Activated T-cell treated with anti-CD3 and anti-CD28 coated beads, Interleukin-2, amount 50 U/mL, for 4 hours (primary cell): ENCODE results near the gene MYL3. TPM values are rescaled to one million over a fixed set of nuclear protein-coding genes. Genes with fewer than 3 reads are reported as not detected.

Source experiments
- ATAC-seq, 2 donors: fragments of 200-7000 bp; cut with Tn5 transposase; one replicate each; pipeline ENCODE4 v1.10.0; 2021
- DNase-seq: peaks from one replicate; pipeline ENCODE4 v3.0.0-alpha.2; 2020
- H3K27me3 Mint-ChIP-seq: one replicate; pipeline ENCODE4 v1.8.0; 2021; ENCODE audit warnings: low read depth, mixed read lengths
- H3K36me3 Mint-ChIP-seq: one replicate; pipeline ENCODE4 v1.8.0; 2022; ENCODE audit warnings: mixed read lengths; ENCODE audit not compliant: insufficient read depth
- H3K4me1 Mint-ChIP-seq: one replicate; pipeline ENCODE4 v1.8.0; 2021; ENCODE audit warnings: low read depth, mixed read lengths
- H3K4me3 Mint-ChIP-seq: one replicate; pipeline ENCODE4 v1.8.0; 2021; ENCODE audit warnings: mild to moderate bottlenecking, moderate library complexity, mixed read lengths
- H3K9me3 Mint-ChIP-seq: one replicate; pipeline ENCODE4 v1.8.0; 2021; ENCODE audit warnings: mixed read lengths
- total RNA-seq, 3 donors: library from RNA; stranded (reverse); gene quantifications; one replicate each; pipeline ENCODE4 v1.2.1, GENCODE V29; 2021

The MYL3 gene
- total RNA-seq, 3 donors from 2014 or later, result not detected

GRCh38 chr3:46868948-46869347, 5.7 kb upstream of the MYL3 start:
- H3K9me3 Mint-ChIP-seq, result no peaks in the 10 kb centered on the region
- no peaks in the 10 kb centered on the region for H3K36me3 Mint-ChIP-seq
- DNase-seq, result no peak
- peaks cover 12% of the 10 kb centered on the region for H3K27me3 Mint-ChIP-seq
- H3K4me3 Mint-ChIP-seq, result no peak overlapping the region
- ATAC-seq, result no peak
- no peaks in the 10 kb centered on the region for H3K4me1 Mint-ChIP-seq

GRCh38 chr3:46868287-46868686, 5.0 kb upstream of the MYL3 start:
- Mint-ChIP-seq H3K4me3 (no peak overlapping the region), H3K27me3 (peaks cover 12% of the 10 kb centered on the region), H3K9me3 (no peaks in the 10 kb centered on the region), H3K36me3 (no peaks in the 10 kb centered on the region), H3K4me1 (no peaks in the 10 kb centered on the region)
- no peak for ATAC-seq
- DNase-seq, result no peak

GRCh38 chr3:46867550-46867898, 4.3 kb upstream of the MYL3 start:
- ATAC-seq, result no peak
- peaks cover 9% of the 10 kb centered on the region for H3K27me3 Mint-ChIP-seq
- DNase-seq, result no peak
- H3K4me1 Mint-ChIP-seq, result no peaks in the 10 kb centered on the region
- no peaks in the 10 kb centered on the region for H3K9me3 Mint-ChIP-seq
- no peak overlapping the region for H3K4me3 Mint-ChIP-seq
- H3K36me3 Mint-ChIP-seq, result no peaks in the 10 kb centered on the region

GRCh38 chr3:46866720-46867549, 3.7 kb upstream of the MYL3 start:
- Mint-ChIP-seq H3K36me3 (no peaks in the 10 kb centered on the region), H3K4me1 (no peaks in the 10 kb centered on the region), H3K27me3 (peaks cover 9% of the 10 kb centered on the region), H3K9me3 (no peaks in the 10 kb centered on the region), H3K4me3 (no peak overlapping the region)
- ATAC-seq (peak; percentile 62 to 70), DNase-seq (peak; percentile 88)

GRCh38 chr3:46866032-46866595, 2.9 kb upstream of the MYL3 start:
- DNase-seq (no peak), ATAC-seq (no peak)
- no peaks in the 10 kb centered on the region for H3K9me3 Mint-ChIP-seq
- no peak overlapping the region for H3K4me3 Mint-ChIP-seq
- peaks cover 6% of the 10 kb centered on the region for H3K27me3 Mint-ChIP-seq
- H3K4me1 Mint-ChIP-seq, result no peaks in the 10 kb centered on the region
- no peaks in the 10 kb centered on the region for H3K36me3 Mint-ChIP-seq

- DNase-seq (no peak), ATAC-seq (no peak)
- H3K4me1 Mint-ChIP-seq, result no peaks in the 10 kb centered on the region
- H3K9me3 Mint-ChIP-seq, result no peaks in the 10 kb centered on the region
- no peak overlapping the region for H3K4me3 Mint-ChIP-seq
- H3K36me3 Mint-ChIP-seq, result no peaks in the 10 kb centered on the region
- H3K27me3 Mint-ChIP-seq, result peaks cover 2% of the 10 kb centered on the region
Measured at GRCh38 chr3:46865546-46865945, 2.3 kb upstream of the MYL3 start.

GRCh38 chr3:46865031-46865507, 1.8 kb upstream of the MYL3 start:
- H3K4me3 Mint-ChIP-seq, result no peak overlapping the region
- H3K4me1 Mint-ChIP-seq, result no peaks in the 10 kb centered on the region
- ATAC-seq (no peak), DNase-seq (no peak)
- no peaks in the 10 kb centered on the region for H3K9me3 Mint-ChIP-seq
- H3K27me3 Mint-ChIP-seq, result peaks cover 2% of the 10 kb centered on the region
- H3K36me3 Mint-ChIP-seq, result no peaks in the 10 kb centered on the region

GRCh38 chr3:46864061-46864881, 1.0 kb upstream of the MYL3 start:
- DNase-seq, result no peak
- Mint-ChIP-seq H3K4me3 (no peak overlapping the region), H3K4me1 (no peaks in the 10 kb centered on the region), H3K27me3 (peaks cover 2% of the 10 kb centered on the region), H3K36me3 (no peaks in the 10 kb centered on the region), H3K9me3 (no peaks in the 10 kb centered on the region)
- no peak for ATAC-seq

GRCh38 chr3:46862369-46863025, 747 bp downstream of the MYL3 start:
- H3K4me3 Mint-ChIP-seq, result no peak overlapping the region
- H3K27me3 Mint-ChIP-seq, result peaks cover 7% of the 10 kb centered on the region
- ATAC-seq, result no peak
- no peak for DNase-seq
- no peaks in the 10 kb centered on the region for H3K4me1 Mint-ChIP-seq
- H3K36me3 Mint-ChIP-seq, result no peaks in the 10 kb centered on the region
- H3K9me3 Mint-ChIP-seq, result no peaks in the 10 kb centered on the region

GRCh38 chr3:46861605-46862368, 1.5 kb downstream of the MYL3 start:
- H3K4me1 Mint-ChIP-seq, result no peaks in the 10 kb centered on the region
- DNase-seq (no peak), ATAC-seq (no peak)
- no peak overlapping the region for H3K4me3 Mint-ChIP-seq
- H3K36me3 Mint-ChIP-seq, result no peaks in the 10 kb centered on the region
- peaks cover 7% of the 10 kb centered on the region for H3K27me3 Mint-ChIP-seq
- no peaks in the 10 kb centered on the region for H3K9me3 Mint-ChIP-seq

GRCh38 chr3:46860810-46861604, 2.2 kb downstream of the MYL3 start:
- H3K9me3 Mint-ChIP-seq, result no peaks in the 10 kb centered on the region
- no peaks in the 10 kb centered on the region for H3K4me1 Mint-ChIP-seq
- H3K27me3 Mint-ChIP-seq, result peaks cover 12% of the 10 kb centered on the region
- H3K4me3 Mint-ChIP-seq, result no peak overlapping the region
- ATAC-seq (no peak), DNase-seq (no peak)
- H3K36me3 Mint-ChIP-seq, result no peaks in the 10 kb centered on the region

- no peak overlapping the region for H3K4me3 Mint-ChIP-seq
- DNase-seq (no peak), ATAC-seq (no peak)
- peaks cover 12% of the 10 kb centered on the region for H3K27me3 Mint-ChIP-seq
- no peaks in the 10 kb centered on the region for H3K9me3 Mint-ChIP-seq
- no peaks in the 10 kb centered on the region for H3K4me1 Mint-ChIP-seq
- H3K36me3 Mint-ChIP-seq, result no peaks in the 10 kb centered on the region
Measured at GRCh38 chr3:46860017-46860809, 3.0 kb downstream of the MYL3 start.
